Gastrocnemius medialis (tissue), 4 donors: Measurements from ENCODE around the gene DBX1.

Experiments
- POLR2A ChIP-seq, 2 donors: fragments of 450-650 bp; IDR thresholded peaks; one replicate each; pipeline ENCODE4 v1.6.1; 2017; ENCODE audit warnings: antibody characterized with exemption in 2 of 2, mild to moderate bottlenecking in 2 of 2, moderate library complexity in 2 of 2
- TF ChIP-seq, protein P1 (sequence below), 5 experiments: fragments of 450-650 bp in 3 of 5; fragments of 200-600 bp in 2 of 5; sonication (generic) in 2 of 5; IDR thresholded peaks in 4 of 5; conservative IDR thresholded peaks in 1 of 5; 1 replicate in 4 of 5; 2 replicates in 1 of 5; pipeline ENCODE4 v1.5.1; 2016 to 2019; ENCODE audit warnings: antibody characterized with exemption in 5 of 5, mild to moderate bottlenecking in 3 of 5, moderate library complexity in 3 of 5

DNA sequence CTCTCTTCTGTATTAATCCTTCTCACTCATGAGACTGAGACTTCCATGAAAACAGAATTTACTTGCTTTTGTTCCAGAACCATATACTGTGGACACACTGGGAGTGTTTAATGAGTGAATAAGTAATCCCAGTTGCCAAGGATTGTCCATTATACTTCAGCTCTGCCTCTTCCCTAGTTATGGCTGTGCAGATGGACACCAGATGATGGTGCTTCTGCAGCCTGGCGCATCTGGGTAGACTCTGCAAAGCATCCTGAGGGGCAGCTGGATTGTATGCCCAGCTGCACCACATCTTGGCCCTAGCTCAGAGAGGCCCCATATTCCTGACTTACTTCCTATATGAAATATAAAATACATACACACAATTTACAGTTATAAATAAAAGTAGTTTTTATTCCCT, 43.5 kb downstream of the DBX1 start:
- TF ChIP-seq, protein P1, sequence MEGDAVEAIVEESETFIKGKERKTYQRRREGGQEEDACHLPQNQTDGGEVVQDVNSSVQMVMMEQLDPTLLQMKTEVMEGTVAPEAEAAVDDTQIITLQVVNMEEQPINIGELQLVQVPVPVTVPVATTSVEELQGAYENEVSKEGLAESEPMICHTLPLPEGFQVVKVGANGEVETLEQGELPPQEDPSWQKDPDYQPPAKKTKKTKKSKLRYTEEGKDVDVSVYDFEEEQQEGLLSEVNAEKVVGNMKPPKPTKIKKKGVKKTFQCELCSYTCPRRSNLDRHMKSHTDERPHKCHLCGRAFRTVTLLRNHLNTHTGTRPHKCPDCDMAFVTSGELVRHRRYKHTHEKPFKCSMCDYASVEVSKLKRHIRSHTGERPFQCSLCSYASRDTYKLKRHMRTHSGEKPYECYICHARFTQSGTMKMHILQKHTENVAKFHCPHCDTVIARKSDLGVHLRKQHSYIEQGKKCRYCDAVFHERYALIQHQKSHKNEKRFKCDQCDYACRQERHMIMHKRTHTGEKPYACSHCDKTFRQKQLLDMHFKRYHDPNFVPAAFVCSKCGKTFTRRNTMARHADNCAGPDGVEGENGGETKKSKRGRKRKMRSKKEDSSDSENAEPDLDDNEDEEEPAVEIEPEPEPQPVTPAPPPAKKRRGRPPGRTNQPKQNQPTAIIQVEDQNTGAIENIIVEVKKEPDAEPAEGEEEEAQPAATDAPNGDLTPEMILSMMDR (IDR thresholded peaks at IDR 0.05 in 4 of 5, conservative IDR thresholded peaks at IDR 0.05 in 1 of 5), result no peak
- no peak for TF ChIP-seq POLR2A (IDR thresholded peaks at IDR 0.05)
